SK-N-SH (cell line): ENCODE results near the gene RNF126. TPM values are rescaled to one million over a fixed set of nuclear protein-coding genes. Genes with fewer than 3 reads are reported as not detected.

Experiments
- CTCF ChIA-PET: fragments of 300-600, 350-600 bp; formaldehyde crosslinking; extraction: SDS; loops from one replicate; lab custom pipeline; 2021; lab: Yijun Ruan, JAX
- POLR2A ChIA-PET: fragments of 350-600 bp; sonication (Branson Sonifier 250); formaldehyde crosslinking; extraction: SDS; loops from one replicate; lab custom pipeline; 2020; ENCODE audit warnings: antibody characterized with exemption, inconsistent platforms; lab: Yijun Ruan, JAX
- DNase-seq: peaks from one replicate; pipeline ENCODE4 v3.0.0; 2012
- H2AFZ ChIP-seq: fragments of 200-600 bp; sonication (generic); 2 replicates; pipeline ENCODE4 v1.8.1; 2016; ENCODE audit warnings: antibody characterized with exemption, mild to moderate bottlenecking, low read depth
- H3F3A ChIP-seq: fragments of 200-600 bp; sonication (generic); replicated peaks from 2 replicates; pipeline ENCODE3; 2016; ENCODE audit warnings: antibody characterized with exemption, mild to moderate bottlenecking; ENCODE audit not compliant: insufficient read depth
- H3K27ac ChIP-seq, 2 experiments: fragments of 200-500 bp in 1 of 2; fragments of 200-600 bp in 1 of 2; sonication (Bioruptor generic) in 1 of 2; sonication (generic), shearing (Covaris generic) in 1 of 2; 2 replicates each; pipeline versions ENCODE4 v1.5.1 to v1.6.1; 2014 to 2016; ENCODE audit warnings: low read depth in 2 of 2, inconsistent platforms in 1 of 2, low read length in 1 of 2, mild to moderate bottlenecking in 1 of 2, mixed read lengths in 1 of 2
- H3K27me3 ChIP-seq: fragments of 200-600 bp; sonication (generic), shearing (Covaris generic); 2 replicates; pipeline ENCODE4 v1.6.1; 2016; ENCODE audit warnings: mixed run types; ENCODE audit not compliant: insufficient read depth
- H3K36me3 ChIP-seq, 2 experiments: fragments of 200-500 bp in 1 of 2; fragments of 200-600 bp in 1 of 2; sonication (Bioruptor generic) in 1 of 2; sonication (generic) in 1 of 2; replicated peaks in 1 of 2; 2 replicates each; pipeline versions ENCODE3 to v1.5.1; 2014 to 2016; ENCODE audit warnings: low read length in 1 of 2, mild to moderate bottlenecking in 1 of 2; ENCODE audit not compliant: insufficient read depth in 2 of 2, control insufficient read depth in 1 of 2
- H3K4me1 ChIP-seq, 2 experiments: fragments of 200-500 bp in 1 of 2; fragments of 200-600 bp in 1 of 2; sonication (Bioruptor generic) in 1 of 2; sonication (generic), shearing (Covaris generic) in 1 of 2; 2 replicates each; pipeline versions ENCODE4 v1.5.1 to v1.6.1; 2014 to 2016; ENCODE audit warnings: low read depth in 1 of 2, low read length in 1 of 2, mixed run types in 1 of 2; ENCODE audit not compliant: insufficient read depth in 2 of 2, control insufficient read depth in 1 of 2
- H3K4me2 ChIP-seq: fragments of 200-600 bp; sonication (generic), shearing (Covaris generic); 2 replicates; pipeline ENCODE4 v1.6.1; 2017; ENCODE audit warnings: mixed run types
- H3K4me3 ChIP-seq, 2 experiments: fragments of 200-500 bp in 1 of 2; fragments of 200-600 bp in 1 of 2; sonication (Bioruptor generic) in 1 of 2; sonication (generic), shearing (Covaris generic) in 1 of 2; 2 replicates each; pipeline versions ENCODE4 v1.5.1 to v1.8.1; 2014 to 2016; ENCODE audit warnings: low read depth in 2 of 2, inconsistent platforms in 1 of 2, low read length in 1 of 2, mild to moderate bottlenecking in 1 of 2, mixed read lengths in 1 of 2, moderate library complexity in 1 of 2
- H3K79me2 ChIP-seq: fragments of 200-600 bp; sonication (generic); 2 replicates; pipeline ENCODE4 v1.8.1; 2017; ENCODE audit warnings: mild to moderate bottlenecking; ENCODE audit not compliant: insufficient read depth
- H3K9ac ChIP-seq: fragments of 200-600 bp; sonication (generic); 2 replicates; pipeline ENCODE4 v1.6.1; 2017; ENCODE audit warnings: mixed run types
- H3K9me2 ChIP-seq: fragments of 200-600 bp; sonication (generic); 2 replicates; pipeline ENCODE4 v1.6.1; 2017; ENCODE audit warnings: mixed run types
- H3K9me3 ChIP-seq: fragments of 200-600 bp; sonication (generic); 2 replicates; pipeline ENCODE4 v1.6.1; 2017; ENCODE audit warnings: mixed run types, mild to moderate bottlenecking, moderate library complexity
- H4K20me1 ChIP-seq: fragments of 200-600 bp; sonication (generic); 2 replicates; pipeline ENCODE4 v1.6.1; 2017; ENCODE audit warnings: mild to moderate bottlenecking, mixed run types; ENCODE audit not compliant: insufficient read depth
- CTCF ChIP-seq: fragments of 200-600 bp; sonication (generic); IDR thresholded peaks from 2 replicates; pipeline ENCODE4 v1.6.1; 2017; ENCODE audit warnings: antibody characterized with exemption, mild to moderate bottlenecking, moderate library complexity
- ELF1 ChIP-seq: IDR thresholded peaks from 2 replicates; pipeline ENCODE4 v1.4.0; 2012
- EZH2phosphoT487 ChIP-seq: fragments of 200-600 bp; sonication (generic); IDR thresholded peaks from 2 replicates; pipeline ENCODE4 v1.6.1; 2017; ENCODE audit warnings: low read depth, mixed run types, mild to moderate bottlenecking, antibody characterized with exemption, moderate library complexity, borderline replicate concordance
- FOSL2 ChIP-seq: IDR thresholded peaks from 2 replicates; pipeline ENCODE4 v1.4.0; 2012; ENCODE audit warnings: low read depth, mild to moderate bottlenecking, moderate library complexity, borderline replicate concordance
- FOXJ3 ChIP-seq: sonication (generic); formaldehyde crosslinking; IDR thresholded peaks from 2 replicates; pipeline ENCODE4 v1.5.1; 2020; ENCODE audit warnings: mild to moderate bottlenecking, missing genetic modification reagents
- FOXM1 ChIP-seq: IDR thresholded peaks from 2 replicates; pipeline ENCODE4 v1.4.0; 2012; ENCODE audit warnings: low read depth, mild to moderate bottlenecking
- IRF3 ChIP-seq: fragments of 150-350 bp; IDR thresholded peaks from 2 replicates; pipeline ENCODE4 v1.6.1; 2016; ENCODE audit warnings: mild to moderate bottlenecking, low read depth, low read length
- MXI1 ChIP-seq: IDR thresholded peaks from 2 replicates; pipeline ENCODE4 v1.6.1; 2012; ENCODE audit warnings: mild to moderate bottlenecking, low read depth, low read length, improper control_type of control experiment
- NFIC ChIP-seq: IDR thresholded peaks from 2 replicates; pipeline ENCODE4 v1.4.0; 2012; ENCODE audit warnings: borderline replicate concordance
- NRF1 ChIP-seq: IDR thresholded peaks from 2 replicates; pipeline ENCODE4 v1.6.1; 2012; ENCODE audit warnings: low read depth, mild to moderate bottlenecking, low read length
- POLR2AphosphoS5 ChIP-seq: IDR thresholded peaks from 2 replicates; pipeline ENCODE4 v1.6.1; 2012; ENCODE audit warnings: low read depth, low read length
- RAD21 ChIP-seq: IDR thresholded peaks from 2 replicates; pipeline ENCODE4 v1.6.1; 2012; ENCODE audit warnings: mild to moderate bottlenecking, low read length
- RCOR1 ChIP-seq: fragments of 150-350 bp; IDR thresholded peaks from 2 replicates; pipeline ENCODE4 v1.6.1; 2017; ENCODE audit warnings: antibody characterized with exemption, low read length
- RFX5 ChIP-seq: IDR thresholded peaks from 2 replicates; pipeline ENCODE4 v1.6.1; 2012; ENCODE audit warnings: mild to moderate bottlenecking, improper control_type of control experiment, low read length
- SMC3 ChIP-seq: IDR thresholded peaks from 2 replicates; pipeline ENCODE4 v1.6.1; 2012; ENCODE audit warnings: low read depth, low read length, improper control_type of control experiment
- USF2 ChIP-seq: fragments of 150-350 bp; IDR thresholded peaks from 2 replicates; pipeline ENCODE4 v1.6.1; 2017; ENCODE audit warnings: antibody characterized with exemption, low read length, low read depth, borderline replicate concordance
- YY1 ChIP-seq: IDR thresholded peaks from 2 replicates; pipeline ENCODE4 v1.4.0; 2012; ENCODE audit warnings: low read depth, mild to moderate bottlenecking
- ZBTB33 ChIP-seq: IDR thresholded peaks from 2 replicates; pipeline ENCODE4 v1.4.0; 2012; ENCODE audit warnings: low read depth, borderline replicate concordance
- WGBS: methylation state at CpG from one replicate; pipeline ENCODE4 v1.1.6; 2017; ENCODE audit warnings: low lambda C conversion rate; 5-methylcytosine and 5-hydroxymethylcytosine counted together
- polyA plus RNA-seq, 3 experiments: library from polyadenylated mRNA; depleted of rRNA; stranded (reverse); fragments of >200 nt; gene quantifications; 2 replicates each; pipeline ENCODE4 v1.2.3, GENCODE V29; 2012
- TF ChIP-seq, protein P1 (sequence below): IDR thresholded peaks from 2 replicates; pipeline ENCODE4 v1.4.0; 2012; ENCODE audit warnings: low read depth

Gene RNF126
- polyA plus RNA-seq, 1 of the 3 experiments (the other 2 are of a cell fraction), result 12.9 TPM

GRCh38 chr19:651991-652390 is 11.0 kb downstream of the RNF126 start:
- ChIA-PET CTCF (no interaction called here), POLR2A (no interaction called here)
- no peaks in the 10 kb centered on the region for H3K4me1 ChIP-seq
- H3K4me3 ChIP-seq, result no peak overlapping the region
- no peak for TF ChIP-seq IRF3
- TF ChIP-seq NFIC, result no peak
- TF ChIP-seq RCOR1, result no peak
- TF ChIP-seq FOXJ3 (CRISPR knock-in tag), result no peak
- no peak for TF ChIP-seq RAD21
- no peak for TF ChIP-seq FOXM1
- TF ChIP-seq EZH2phosphoT487, result no peak
- TF ChIP-seq SMC3, result no peak
- no peak for TF ChIP-seq RFX5
- no peak for TF ChIP-seq CTCF
- TF ChIP-seq ELF1, result no peak
- H3F3A ChIP-seq, result no peaks in the 10 kb centered on the region
- H4K20me1 ChIP-seq, result peaks cover 52% of the 10 kb centered on the region
- no peak overlapping the region for H3K9ac ChIP-seq
- peaks cover 55% of the 10 kb centered on the region for H3K79me2 ChIP-seq
- H3K9me3 ChIP-seq, result no peaks in the 10 kb centered on the region
- 92% methylated on average over 24 of the region's 24 CpGs for WGBS
- no peak for DNase-seq
- no peak overlapping the region for H2AFZ ChIP-seq
- H3K27me3 ChIP-seq, result no peaks in the 10 kb centered on the region
- H3K27ac ChIP-seq, result no peak overlapping the region
- H3K4me2 ChIP-seq, result no peak overlapping the region
- peaks cover 0 to 40% of the 10 kb centered on the region in 2 experiments for H3K36me3 ChIP-seq
- H3K9me2 ChIP-seq, result no peaks in the 10 kb centered on the region

DNA sequence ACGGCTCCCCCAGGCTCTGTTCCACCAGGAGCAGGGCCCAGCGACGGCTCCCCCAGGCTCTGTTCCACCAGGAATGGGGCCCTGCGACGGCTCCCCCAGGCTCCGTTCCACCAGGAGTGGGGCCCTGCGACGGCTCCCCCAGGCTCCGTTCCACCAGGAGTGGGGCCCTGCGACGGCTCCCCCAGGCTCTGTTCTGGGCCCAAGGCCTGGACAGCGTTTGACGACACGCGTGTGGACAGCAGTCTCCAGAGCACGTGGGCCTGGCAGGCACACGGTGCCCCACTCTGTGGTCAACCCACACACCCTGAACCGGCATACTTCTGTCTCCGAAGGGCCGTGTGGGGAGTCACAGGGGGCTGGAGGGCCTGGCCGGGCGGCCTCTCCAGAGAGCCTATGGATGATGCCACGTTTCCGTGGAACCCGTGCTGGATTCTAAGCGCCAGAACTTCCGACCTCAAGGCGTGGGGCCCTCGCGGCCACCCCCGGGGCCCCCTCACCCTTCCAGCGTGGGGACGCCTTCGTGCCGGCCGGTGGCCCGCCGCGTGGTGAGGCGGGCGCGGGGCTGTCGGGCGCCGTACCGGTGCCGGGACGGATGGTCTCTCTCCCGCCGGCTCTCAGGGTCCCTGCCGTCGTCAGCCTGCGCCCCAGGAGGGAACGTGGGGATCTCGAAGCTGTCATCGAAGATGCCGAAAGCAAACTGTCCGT is 11.7 kb downstream of the RNF126 start:
- H3F3A ChIP-seq, result no peaks in the 10 kb centered on the region
- H3K4me1 ChIP-seq, result no peaks in the 10 kb centered on the region
- TF ChIP-seq YY1 (no peak), USF2 (no peak), POLR2AphosphoS5 (no peak), ZBTB33 (no peak), NRF1 (no peak), NFIC (no peak), MXI1 (no peak), FOXJ3 (CRISPR knock-in tag) (no peak), FOSL2 (no peak)
- TF ChIP-seq, protein P1, sequence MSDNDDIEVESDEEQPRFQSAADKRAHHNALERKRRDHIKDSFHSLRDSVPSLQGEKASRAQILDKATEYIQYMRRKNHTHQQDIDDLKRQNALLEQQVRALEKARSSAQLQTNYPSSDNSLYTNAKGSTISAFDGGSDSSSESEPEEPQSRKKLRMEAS, result no peak
- peaks cover 47% of the 10 kb centered on the region for H3K79me2 ChIP-seq
- no peak overlapping the region for H3K4me2 ChIP-seq
- no peak overlapping the region for H3K9ac ChIP-seq
- no peaks in the 10 kb centered on the region for H3K27me3 ChIP-seq
- CTCF ChIA-PET, result no interaction called here
- H3K9me3 ChIP-seq, result no peaks in the 10 kb centered on the region
- H3K36me3 ChIP-seq, result peaks cover 0 to 47% of the 10 kb centered on the region in 2 experiments
- H3K4me3 ChIP-seq, result no peak overlapping the region
- POLR2A ChIA-PET, result no interaction called here
- H2AFZ ChIP-seq, result no peak overlapping the region
- no peak overlapping the region for H3K27ac ChIP-seq
- 97% methylated on average over 41 of the region's 58 CpGs for WGBS
- no peak for DNase-seq
- H4K20me1 ChIP-seq, result peaks cover 45% of the 10 kb centered on the region
- no peaks in the 10 kb centered on the region for H3K9me2 ChIP-seq
